HepG2 (cell line): ENCODE measurements around the gene NRP1. TPM values are rescaled to one million over a fixed set of nuclear protein-coding genes. Genes with fewer than 3 reads are reported as not detected.

Experiments used
- AHDC1 ChIP-seq: sonication (generic); formaldehyde crosslinking; IDR thresholded peaks from 2 replicates; pipeline ENCODE4 v1.5.1; 2020; ENCODE audit warnings: mild to moderate bottlenecking, missing genetic modification reagents, borderline replicate concordance
- ARID5B ChIP-seq: IDR thresholded peaks from 2 replicates; pipeline ENCODE4 v1.4.0; 2020; ENCODE audit warnings: mild to moderate bottlenecking, missing genetic modification reagents
- BRCA1 ChIP-seq: sonication (generic); formaldehyde crosslinking; IDR thresholded peaks from 2 replicates; pipeline ENCODE4 v1.4.0; 2020; ENCODE audit warnings: missing genetic modification reagents
- FOXA3 ChIP-seq: IDR thresholded peaks from 2 replicates; pipeline ENCODE4 v1.6.1; 2016; ENCODE audit warnings: missing genetic modification reagents, missing compliant biosample characterization
- GATAD2A ChIP-seq: IDR thresholded peaks from 2 replicates; pipeline ENCODE4 v1.6.1; 2016
- HMG20A ChIP-seq: IDR thresholded peaks from 2 replicates; pipeline ENCODE4 v1.6.1; 2016; ENCODE audit warnings: borderline replicate concordance
- HNF4G ChIP-seq, 2 experiments: sonication (generic) in 1 of 2; formaldehyde crosslinking in 1 of 2; IDR thresholded peaks; 2 replicates each; pipeline versions ENCODE4 v1.4.0 to v1.6.1; 2011 to 2020; ENCODE audit warnings: borderline replicate concordance in 2 of 2, low read depth in 2 of 2, mild to moderate bottlenecking in 2 of 2, low read length in 1 of 2, missing genetic modification reagents in 1 of 2, moderate library complexity in 1 of 2
- ISL2 ChIP-seq: sonication (generic); formaldehyde crosslinking; IDR thresholded peaks from 2 replicates; pipeline ENCODE4 v1.5.0; 2020; ENCODE audit warnings: missing genetic modification reagents
- MIXL1 ChIP-seq: IDR thresholded peaks from 2 replicates; pipeline ENCODE4 v1.6.1; 2016
- NCOA2 ChIP-seq: sonication (generic); formaldehyde crosslinking; IDR thresholded peaks from 2 replicates; pipeline ENCODE4 v1.8.0; 2022; ENCODE audit warnings: inconsistent platforms
- NFKB2 ChIP-seq: sonication (generic); formaldehyde crosslinking; IDR thresholded peaks from 2 replicates; pipeline ENCODE4 v1.4.0; 2020; ENCODE audit warnings: missing genetic modification reagents, borderline replicate concordance
- THAP8 ChIP-seq: sonication (generic); formaldehyde crosslinking; IDR thresholded peaks from 2 replicates; pipeline ENCODE4 v1.5.1; 2020; ENCODE audit warnings: missing genetic modification reagents, mild to moderate bottlenecking, borderline replicate concordance
- THRA ChIP-seq: sonication (generic); formaldehyde crosslinking; IDR thresholded peaks from 2 replicates; pipeline ENCODE4 v1.4.0; 2020; ENCODE audit warnings: missing genetic modification reagents, borderline replicate concordance
- ZC3H13 ChIP-seq: sonication (generic); formaldehyde crosslinking; IDR thresholded peaks from 2 replicates; pipeline ENCODE4 v1.8.1; 2023; ENCODE audit warnings: mild to moderate bottlenecking, missing genetic modification reagents, moderate library complexity
- ZNF121 ChIP-seq: sonication (generic); formaldehyde crosslinking; IDR thresholded peaks from 2 replicates; pipeline ENCODE4 v1.5.0; 2020; ENCODE audit warnings: mild to moderate bottlenecking, missing genetic modification reagents
- ZNF264 ChIP-seq: sonication (generic); formaldehyde crosslinking; IDR thresholded peaks from 2 replicates; pipeline ENCODE4 v1.4.0; 2020; ENCODE audit warnings: missing genetic modification reagents
- ZNF788 ChIP-seq: sonication (generic); formaldehyde crosslinking; IDR thresholded peaks from 2 replicates; pipeline ENCODE4 v1.5.0; 2020; ENCODE audit warnings: mild to moderate bottlenecking, missing genetic modification reagents, borderline replicate concordance
- polyA plus RNA-seq, 8 experiments: library from polyadenylated mRNA; depleted of rRNA in 3 of 8; stranded (reverse) in 7 of 8; unstranded in 1 of 8; fragments of >200 nt; fragmentation: Illumina TruSeq in 4 of 8; extraction: Trizol in 4 of 8; gene quantifications; 2 replicates each; pipeline versions ENCODE4 v1.2.1 to v1.2.3, GENCODE V29; 2011 to 2016; ENCODE audit warnings: low read depth in 4 of 8, missing spikeins in 1 of 8, mixed read lengths in 1 of 8; ENCODE audit not compliant: insufficient read depth in 1 of 8
- total RNA-seq, 5 experiments: library from RNA; depleted of rRNA; stranded (reverse); fragments of >200 nt; fragmentation: Illumina TruSeq; extraction: Trizol; gene quantifications; 2 replicates each; pipeline ENCODE4 v1.2.3, GENCODE V29; 2016; ENCODE audit warnings: low read depth in 1 of 5

Gene NRP1
- total and polyA plus RNA-seq, 2 of the 13 experiments (the other 11 are each of a cell fraction or from before 2014, with no cell fraction given): 5.3 to 5.8 TPM

- TF ChIP-seq ARID5B (peak; percentile 82), HNF4G (IDR thresholded peaks at IDR 0.05; ENCODE audit: borderline replicate concordance, low read depth, low read length) (peak; percentile 87), HNF4G (CRISPR knock-in tag; IDR thresholded peaks at IDR 0.05; ENCODE audit: borderline replicate concordance, low read depth) (peak; percentile 83; the same call in 1 of the 2 replicates), MIXL1 (CRISPR knock-in tag) (0 out of 2 replicates have a peak, but pooled peaks have one; percentile 34), ZNF788 (CRISPR knock-in tag) (no peak), AHDC1 (peak; percentile 63; the same call in 1 of the 2 replicates), NCOA2 (CRISPR knock-in tag) (peak; percentile 53), ISL2 (CRISPR knock-in tag) (peak; percentile 52; the same call in 1 of the 2 replicates), THRA (CRISPR knock-in tag) (0 out of 2 replicates have a peak, but pooled peaks have one; percentile 13), GATAD2A (CRISPR knock-in tag) (peak; percentile 85), FOXA3 (CRISPR knock-in tag) (peak; percentile 45; the same call in 1 of the 2 replicates), HMG20A (CRISPR knock-in tag) (peak; percentile 60; the same call in 1 of the 2 replicates), BRCA1 (no peak), ZNF264 (0 out of 2 replicates have a peak, but pooled peaks have one; percentile 38), THAP8 (CRISPR knock-in tag) (no peak), ZNF121 (CRISPR knock-in tag) (0 out of 2 replicates have a peak, but pooled peaks have one; percentile 3), ZC3H13 (no peak), NFKB2 (no peak)
Observed at GRCh38 chr10:33162248-33162575, 172.3 kb downstream of the NRP1 start (continued).
